ENCODE measurements around the gene STAT6.

Gene STAT6

GRCh38 chr12:57048423-57049118 lies 62.6 kb downstream of the STAT6 start:
- DNase-seq (ENCODE audit: low spot score): no peak

GRCh38 chr12:57047981-57048380 lies 63.2 kb downstream of the STAT6 start:
- DNase-seq (ENCODE audit: low spot score): peak; percentile 29

- DNase-seq (ENCODE audit: low spot score): no peak
Measured at GRCh38 chr12:57046947-57047890, 63.9 kb downstream of the STAT6 start.

GRCh38 chr12:57046086-57046791 lies 64.9 kb downstream of the STAT6 start:
- DNase-seq (ENCODE audit: low spot score): no peak

Measured in GM03348 (cell line).